ENCODE data around the gene UBXN6. TPM values are rescaled to one million over a fixed set of nuclear protein-coding genes. Genes with fewer than 3 reads are reported as not detected.

Gene UBXN6
- total RNA-seq, 1 donor from 2014 or later: 560 TPM

GRCh38 chr19:4454747-4455718 lies 2.6 kb downstream of the UBXN6 start:
- peak overlapping the region; percentile 86 to 99 for H3K4me3 ChIP-seq
- intact Hi-C loops (cut with DNase I): no loop called here

GRCh38 chr19:4453232-4454179 lies 4.1 kb downstream of the UBXN6 start:
- H3K9me3 ChIP-seq: no peaks in the 10 kb centered on the region
- H3K4me1 ChIP-seq: peaks cover 6 to 32% of the 10 kb centered on the region in 2 donors
- intact Hi-C loops (cut with DNase I): no loop called here
- DNase-seq (ENCODE audit: low spot score in 2 of 2): no peak
- H3K27ac ChIP-seq: no peak overlapping the region
- no peak overlapping the region for H3K4me3 ChIP-seq
- H3K27me3 ChIP-seq: no peaks in the 10 kb centered on the region
- peaks cover 47 to 54% of the 10 kb centered on the region in 2 donors for H3K36me3 ChIP-seq
- no peak for TF ChIP-seq CTCF (IDR thresholded peaks at IDR 0.05)

More at GRCh38 chr19:4454747-4455718, 2.6 kb downstream of the UBXN6 start:
- no peak for TF ChIP-seq CTCF (IDR thresholded peaks at IDR 0.05)
- H3K9me3 ChIP-seq: no peaks in the 10 kb centered on the region
- peaks cover 33 to 39% of the 10 kb centered on the region in 2 donors for H3K36me3 ChIP-seq
- H3K27me3 ChIP-seq: no peaks in the 10 kb centered on the region
- peak overlapping the region in 1 of 2 donors; percentile 8 for H3K27ac ChIP-seq
- H3K4me1 ChIP-seq: peaks cover 6 to 20% of the 10 kb centered on the region in 2 donors
- DNase-seq (ENCODE audit: low spot score in 2 of 2): peak in 1 of 2 donors; percentile 62

- H3K27ac ChIP-seq: no peak overlapping the region
- intact Hi-C loops (cut with DNase I): no loop called here
These were observed 5.2 kb downstream of the UBXN6 start for GRCh38 chr19:4452230-4452990.

GRCh38 chr19:4449639-4450028 lies 8.0 kb downstream of the UBXN6 start:
- Histone ChIP-seq H3K4me1 (peaks cover 0 to 12% of the 10 kb centered on the region in 2 donors), H3K9me3 (no peaks in the 10 kb centered on the region), H3K4me3 (no peak overlapping the region), H3K27ac (peak overlapping the region; percentile 55 to 59), H3K27me3 (no peaks in the 10 kb centered on the region), H3K36me3 (peaks cover 86 to 93% of the 10 kb centered on the region in 2 donors)
- DNase-seq (ENCODE audit: low spot score in 2 of 2): no peak
- no peak for TF ChIP-seq CTCF (IDR thresholded peaks at IDR 0.05)
- intact Hi-C loops (cut with DNase I): no loop called here

More at GRCh38 chr19:4452230-4452990, 5.2 kb downstream of the UBXN6 start:
- no peaks in the 10 kb centered on the region for H3K9me3 ChIP-seq
- TF ChIP-seq CTCF (IDR thresholded peaks at IDR 0.05): no peak
- no peak for DNase-seq (ENCODE audit: low spot score in 2 of 2)
- H3K27me3 ChIP-seq: no peaks in the 10 kb centered on the region
- H3K36me3 ChIP-seq: peaks cover 58 to 65% of the 10 kb centered on the region in 2 donors
- peaks cover 6 to 29% of the 10 kb centered on the region in 2 donors for H3K4me1 ChIP-seq
- no peak overlapping the region for H3K4me3 ChIP-seq

Measured in ascending aorta (tissue), 2 donors.